Esophagus squamous epithelium (tissue), 5 donors: Measurements from ENCODE around the gene CCR1. TPM values are rescaled to one million over a fixed set of nuclear protein-coding genes. Genes with fewer than 3 reads are reported as not detected.

ENCODE experiments used
- DNase-seq: peaks from one replicate; lab custom pipeline; 2025; lab: John Stamatoyannopoulos, UW
- H3K27ac ChIP-seq, 4 donors: fragments of 200-600 bp; sonication (generic); one replicate each; pipeline ENCODE4 v1.5.1; 2016 to 2019; ENCODE audit warnings: mild to moderate bottlenecking in 1 of 4
- H3K27me3 ChIP-seq, 4 donors: fragments of 200-600 bp; sonication (generic); 1 replicate in 3 of 4; 2 replicates in 1 of 4; pipeline versions ENCODE4 v1.5.1 to v1.6.0; 2017 to 2021; ENCODE audit warnings: antibody characterized with exemption in 1 of 4
- H3K36me3 ChIP-seq, 3 donors: fragments of 200-600 bp; sonication (generic); one replicate each; pipeline ENCODE4 v1.5.1; 2016 to 2019
- H3K4me1 ChIP-seq, 3 donors: fragments of 200-600 bp; sonication (generic); one replicate each; pipeline ENCODE4 v1.5.1; 2017 to 2019
- H3K4me3 ChIP-seq, 4 donors: fragments of 200-600 bp; sonication (generic); 1 replicate in 3 of 4; 2 replicates in 1 of 4; pipeline ENCODE4 v1.5.1; 2016 to 2019; ENCODE audit warnings: mild to moderate bottlenecking in 2 of 4, moderate library complexity in 1 of 4
- H3K9me3 ChIP-seq, 3 donors: fragments of 200-600 bp; sonication (generic); one replicate each; pipeline ENCODE4 v1.5.1; 2016 to 2019
- CTCF ChIP-seq, 6 experiments: fragments of 450-650 bp in 4 of 6; fragments of 200-600 bp in 2 of 6; sonication (generic) in 2 of 6; IDR thresholded peaks; one replicate each; pipeline ENCODE4 v1.5.1; 2016 to 2019; ENCODE audit warnings: antibody characterized with exemption in 6 of 6, mild to moderate bottlenecking in 4 of 6, moderate library complexity in 4 of 6
- POLR2A ChIP-seq, 4 donors: fragments of 450-650 bp; IDR thresholded peaks; one replicate each; pipeline ENCODE4 v1.6.1; 2017; ENCODE audit warnings: antibody characterized with exemption in 4 of 4, mild to moderate bottlenecking in 4 of 4, moderate library complexity in 3 of 4
- WGBS, 2 donors: methylation state at CpG; one replicate each; pipeline ENCODE4 v1.1.5; 2018; 5-methylcytosine and 5-hydroxymethylcytosine counted together
- intact Hi-C: fragments of 100-400 bp; cut with DNase I; formaldehyde crosslinking; loops from one replicate; pipeline ENCODE4 v1.15.0; 2022
- total RNA-seq, 4 donors: library from RNA; depleted of rRNA; stranded (reverse); fragments of >200 nt; gene quantifications; one replicate each; pipeline ENCODE4 v1.1.0, GENCODE V29; 2016
- donor health status: DM: yes; HTN: yes; CAD: no.

The CCR1 gene
- total RNA-seq, 4 donors from 2014 or later: 0.45 to 8.6 (median 2.8) TPM

DNA sequence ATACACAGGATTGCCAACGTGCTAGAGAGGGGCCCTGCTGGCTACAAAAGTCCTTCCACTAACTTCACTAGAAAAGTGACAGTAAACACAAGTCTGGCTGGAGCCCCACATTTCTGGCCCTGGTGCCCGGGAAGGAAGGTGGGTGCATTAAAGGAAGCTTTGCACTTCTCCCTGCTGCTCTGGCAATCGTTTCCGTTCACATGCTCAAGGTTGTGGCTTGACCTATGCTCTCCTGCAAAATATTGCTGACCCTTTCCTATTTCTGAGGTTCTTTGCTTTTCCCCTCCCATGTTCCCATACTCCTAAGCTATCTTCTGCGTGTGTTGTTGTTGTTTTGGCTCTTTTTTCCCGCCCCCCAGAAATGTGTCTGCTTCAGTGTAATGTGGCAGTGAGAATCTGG lies 25.1 kb upstream of the CCR1 start:
- Histone ChIP-seq H3K36me3 (no peaks in the 10 kb centered on the region), H3K4me3 (no peak overlapping the region), H3K4me1 (peaks cover 0 to 4% (median 0%) of the 10 kb centered on the region in 3 donors), H3K27me3 (peaks cover 0 to 46% (median 0%) of the 10 kb centered on the region in 4 donors), H3K9me3 (no peaks in the 10 kb centered on the region), H3K27ac (no peak overlapping the region)
- DNase-seq: no peak
- 53 to 55% methylated on average over 3 to 6 of the region's 6 CpGs for WGBS, 2 donors
- intact Hi-C loops: no loop called here
- TF ChIP-seq POLR2A (IDR thresholded peaks at IDR 0.05) (no peak), CTCF (IDR thresholded peaks at IDR 0.05) (no peak)

DNA sequence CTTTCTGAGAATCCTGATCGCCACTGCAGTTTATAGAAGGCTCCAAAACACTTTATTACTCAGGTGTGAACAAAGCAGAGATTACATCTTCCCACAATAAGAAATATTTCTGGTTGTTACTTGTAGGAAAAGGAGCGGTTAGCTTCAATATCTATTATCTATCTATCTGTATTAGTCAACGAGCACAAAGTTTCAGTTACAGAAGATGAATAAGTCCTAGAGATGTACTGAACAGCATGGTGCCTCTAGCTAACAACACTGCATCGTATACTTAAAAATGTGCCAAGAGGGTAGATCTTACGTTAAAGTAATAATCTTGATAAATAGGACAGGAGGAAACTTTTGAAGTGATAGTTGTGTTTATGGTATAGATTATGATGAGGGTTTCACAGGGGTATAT lies 23.2 kb upstream of the CCR1 start:
- Histone ChIP-seq H3K9me3 (no peaks in the 10 kb centered on the region), H3K27me3 (peaks cover 0 to 40% (median 0%) of the 10 kb centered on the region in 4 donors), H3K27ac (no peak overlapping the region), H3K4me1 (peaks cover 0 to 4% (median 0%) of the 10 kb centered on the region in 3 donors), H3K36me3 (no peaks in the 10 kb centered on the region), H3K4me3 (no peak overlapping the region)
- intact Hi-C loops: no loop called here
- DNase-seq: no peak
- TF ChIP-seq CTCF (IDR thresholded peaks at IDR 0.05) (no peak), POLR2A (IDR thresholded peaks at IDR 0.05) (no peak)
- WGBS, 2 donors: 68 to 78% methylated on average over 5 of the region's 5 CpGs

DNA sequence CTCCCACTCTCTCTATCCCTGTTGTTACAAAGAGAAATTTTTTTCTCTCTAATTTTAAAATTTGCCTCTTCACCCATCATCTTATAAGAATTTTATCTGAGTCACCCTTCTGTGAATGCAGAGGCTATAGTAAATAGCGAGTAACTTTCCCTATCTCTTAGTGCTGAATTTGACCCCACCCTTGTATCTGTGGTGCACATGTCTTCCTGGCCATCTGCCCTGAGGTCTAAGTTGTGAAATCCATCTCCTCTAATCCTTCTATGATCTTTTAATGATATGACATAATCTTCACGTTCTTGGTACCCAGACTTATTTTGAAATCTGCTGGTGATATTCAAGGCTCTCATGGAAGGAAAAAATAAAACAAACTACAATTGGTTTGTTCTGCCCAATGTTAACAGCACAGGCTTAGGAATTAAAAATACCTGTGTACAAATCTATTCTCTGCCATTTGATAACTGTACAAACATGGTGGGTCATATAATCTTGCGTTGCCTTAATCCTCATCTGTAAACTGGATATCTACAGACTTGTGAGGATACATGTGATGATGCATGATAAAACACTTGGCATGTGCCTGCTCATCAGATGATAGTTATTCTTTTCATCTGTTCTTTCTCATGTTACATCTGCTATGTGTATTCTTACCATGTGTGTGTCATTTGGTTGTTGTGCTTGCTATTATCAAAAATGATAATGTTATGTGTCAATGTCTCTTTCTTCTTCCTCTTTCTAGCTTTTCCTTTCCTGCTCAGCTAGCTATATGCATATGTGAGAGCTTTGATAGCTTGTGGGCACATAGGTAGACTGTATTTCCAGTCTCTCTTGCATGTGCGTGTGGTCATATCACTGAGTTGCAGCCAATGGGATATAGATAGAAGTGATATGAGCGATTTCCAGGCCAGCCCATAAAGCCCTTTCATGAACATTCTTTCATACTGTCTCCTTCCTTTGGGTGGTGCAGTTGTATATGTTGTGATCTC lies 20.4 kb upstream of the CCR1 start:
- Histone ChIP-seq H3K27me3 (peaks cover 0 to 17% (median 0%) of the 10 kb centered on the region in 4 donors), H3K9me3 (no peaks in the 10 kb centered on the region), H3K36me3 (no peaks in the 10 kb centered on the region), H3K4me1 (peaks cover 0 to 4% (median 0%) of the 10 kb centered on the region in 3 donors), H3K4me3 (no peak overlapping the region), H3K27ac (no peak overlapping the region)
- no peak for TF ChIP-seq CTCF (IDR thresholded peaks at IDR 0.05)
- TF ChIP-seq POLR2A (IDR thresholded peaks at IDR 0.05): no peak
- intact Hi-C loops: no loop called here
- DNase-seq: no peak
- 55 to 57% methylated on average over 5 of the region's 5 CpGs for WGBS, 2 donors

- peaks cover 0 to 14% (median 0%) of the 10 kb centered on the region in 3 donors for H3K4me1 ChIP-seq
- H3K36me3 ChIP-seq: no peaks in the 10 kb centered on the region
- no peaks in the 10 kb centered on the region for H3K27me3 ChIP-seq
- no peak for TF ChIP-seq CTCF (IDR thresholded peaks at IDR 0.05)
- TF ChIP-seq POLR2A (IDR thresholded peaks at IDR 0.05): no peak
- H3K4me3 ChIP-seq: no peak overlapping the region
- peaks cover 0 to 5% (median 0%) of the 10 kb centered on the region in 3 donors for H3K9me3 ChIP-seq
- intact Hi-C loops: no loop called here
- H3K27ac ChIP-seq: peak overlapping the region in 1 of 4 donors; percentile 10
- no peak for DNase-seq
- WGBS, 2 donors: 23 to 39% methylated on average over 6 to 7 of the region's 7 CpGs
These were observed 14.5 kb upstream of the CCR1 start for GRCh38 chr3:46222435-46223161.
